H1 (cell line): Measurements from ENCODE around the gene UFSP1. TPM values are rescaled to one million over a fixed set of nuclear protein-coding genes. Genes with fewer than 3 reads are reported as not detected.
A peak's percentile ranks its signal among the peaks of the same experiment; 100 is the strongest.

Source experiments
- CTCF ChIA-PET: fragments of 300-600 bp; sonication (Branson Sonifier 250); formaldehyde crosslinking; loops from one replicate; lab custom pipeline; 2021; ENCODE audit not compliant: partially characterized antibody; lab: Charles Lee
- POLR2A ChIA-PET: fragments of 300-600 bp; sonication (Branson Sonifier 250); formaldehyde crosslinking; loops from one replicate; lab custom pipeline; 2021; ENCODE audit warnings: inconsistent platforms; ENCODE audit not compliant: partially characterized antibody; lab: Charles Lee
- DNase-seq, 2 experiments: peaks; one replicate each; pipeline versions ENCODE4 v3.0.0 to v3.0.0-alpha.2; 2010 to 2022; ENCODE audit warnings: low spot score in 2 of 2, low read depth in 1 of 2, mixed read lengths in 1 of 2
- FAIRE-seq: peaks from 2 replicates; lab custom pipeline; 2011; peaks lifted over from hg19 to GRCh38; lab: Jason Lieb, UNC
- H2AFZ ChIP-seq: 2 replicates; pipeline ENCODE4 v1.8.1; 2012; ENCODE audit warnings: low read length, inconsistent platforms
- H2AK5ac ChIP-seq: 2 replicates; pipeline ENCODE4 v1.6.1; 2013; ENCODE audit warnings: low read depth, low read length
- H2BK120ac ChIP-seq: replicated peaks from 2 replicates; pipeline ENCODE3; 2013; ENCODE audit warnings: low read depth, low read length, inconsistent platforms
- H2BK12ac ChIP-seq: 2 replicates; pipeline ENCODE4 v1.6.1; 2013; ENCODE audit warnings: low read depth, low read length
- H2BK15ac ChIP-seq: 2 replicates; pipeline ENCODE4 v1.6.1; 2013; ENCODE audit warnings: low read length
- H2BK20ac ChIP-seq: 2 replicates; pipeline ENCODE4 v1.6.1; 2013; ENCODE audit warnings: low read length
- H2BK5ac ChIP-seq: 2 replicates; pipeline ENCODE4 v1.6.1; 2013; ENCODE audit warnings: low read depth, low read length
- H3K14ac ChIP-seq: 2 replicates; pipeline ENCODE4 v1.6.1; 2013; ENCODE audit warnings: inconsistent platforms; ENCODE audit not compliant: insufficient read length
- H3K18ac ChIP-seq: 2 replicates; pipeline ENCODE4 v1.6.1; 2013; ENCODE audit warnings: low read length; ENCODE audit errors: extremely low read depth
- H3K23ac ChIP-seq: 2 replicates; pipeline ENCODE4 v1.6.1; 2013; ENCODE audit warnings: inconsistent platforms; ENCODE audit not compliant: insufficient read length
- H3K23me2 ChIP-seq: 2 replicates; pipeline ENCODE4 v1.6.1; 2013; ENCODE audit warnings: low read depth, low read length
- H3K27ac ChIP-seq: 2 replicates; pipeline ENCODE4 v1.6.1; 2011; ENCODE audit warnings: low read depth, low read length, inconsistent platforms
- H3K27me3 ChIP-seq, 4 experiments: replicated peaks in 1 of 4; 1 replicate in 1 of 4; 2 replicates in 3 of 4; pipeline versions ENCODE4 v1.6.1 to v1.8.1; 2011 to 2013; ENCODE audit warnings: low read length in 3 of 4, mild to moderate bottlenecking in 3 of 4, inconsistent platforms in 2 of 4, mixed read lengths in 2 of 4, moderate library complexity in 1 of 4; ENCODE audit not compliant: control insufficient read depth in 3 of 4, insufficient read depth in 3 of 4; ENCODE audit errors: extremely low read depth in 1 of 4
- H3K36me3 ChIP-seq, 4 experiments: 2 replicates each; pipeline versions ENCODE4 v1.6.1 to v1.8.1; 2011 to 2013; ENCODE audit warnings: mild to moderate bottlenecking in 4 of 4, low read length in 3 of 4, moderate library complexity in 2 of 4, control low read depth in 1 of 4, inconsistent platforms in 1 of 4; ENCODE audit not compliant: insufficient read depth in 4 of 4, control insufficient read depth in 2 of 4
- H3K4ac ChIP-seq: replicated peaks from 2 replicates; pipeline ENCODE3; 2013; ENCODE audit warnings: low read length, low read depth, mixed read lengths, inconsistent platforms; ENCODE audit not compliant: insufficient read length
- H3K4me1 ChIP-seq, 4 experiments: replicated peaks in 1 of 4; 1 replicate in 1 of 4; 2 replicates in 3 of 4; pipeline versions ENCODE4 v1.6.1 to v1.8.1; 2011 to 2013; ENCODE audit warnings: low read length in 3 of 4, inconsistent platforms in 2 of 4, mixed read lengths in 1 of 4; ENCODE audit not compliant: insufficient read depth in 4 of 4, control insufficient read depth in 3 of 4
- H3K4me2 ChIP-seq, 2 experiments: 2 replicates each; pipeline versions ENCODE4 v1.6.1 to v1.8.1; 2011 to 2013; ENCODE audit warnings: low read depth in 2 of 2, low read length in 2 of 2, control low read depth in 1 of 2, inconsistent platforms in 1 of 2, mild to moderate bottlenecking in 1 of 2; ENCODE audit not compliant: insufficient read depth in 1 of 2
- H3K4me3 ChIP-seq, 4 experiments: fragments of 200-600, 300-600 bp in 1 of 4; sonication (generic), shearing (Covaris generic), sonication (Bioruptor Twin) in 1 of 4; 2 replicates each; pipeline versions ENCODE4 v1.5.1 to v1.8.1; 2011 to 2016; ENCODE audit warnings: low read length in 4 of 4, low read depth in 3 of 4, control low read depth in 2 of 4, inconsistent platforms in 2 of 4, mild to moderate bottlenecking in 2 of 4, mixed read lengths in 1 of 4, moderate library complexity in 1 of 4; ENCODE audit not compliant: insufficient read depth in 2 of 4; ENCODE audit errors: extremely low read depth in 1 of 4
- H3K56ac ChIP-seq: replicated peaks from 2 replicates; pipeline ENCODE3; 2013; ENCODE audit warnings: low read depth, mild to moderate bottlenecking, mixed read lengths, low read length, inconsistent platforms; ENCODE audit not compliant: insufficient read length
- H3K79me1 ChIP-seq: 2 replicates; pipeline ENCODE4 v1.6.1; 2013; ENCODE audit warnings: low read depth, low read length, control low read depth
- H3K79me2 ChIP-seq, 2 experiments: 2 replicates each; pipeline versions ENCODE4 v1.6.1 to v1.8.1; 2012 to 2013; ENCODE audit warnings: low read length in 2 of 2, mild to moderate bottlenecking in 2 of 2, inconsistent platforms in 1 of 2; ENCODE audit not compliant: insufficient read depth in 2 of 2, control insufficient read depth in 1 of 2
- H3K9ac ChIP-seq, 4 experiments: replicated peaks in 1 of 4; 1 replicate in 1 of 4; 2 replicates in 3 of 4; pipeline versions ENCODE4 v1.6.1 to v1.8.1; 2011 to 2013; ENCODE audit warnings: low read depth in 3 of 4, low read length in 3 of 4, control low read depth in 2 of 4, mild to moderate bottlenecking in 2 of 4, moderate library complexity in 2 of 4, inconsistent platforms in 1 of 4; ENCODE audit errors: extremely low read depth in 1 of 4
- H3K9me3 ChIP-seq, 2 experiments: 2 replicates each; pipeline versions ENCODE4 v1.6.1 to v1.8.1; 2012 to 2013; ENCODE audit warnings: mild to moderate bottlenecking in 2 of 2, moderate library complexity in 2 of 2, control low read depth in 1 of 2, inconsistent platforms in 1 of 2, low read depth in 1 of 2, low read length in 1 of 2, mixed read lengths in 1 of 2; ENCODE audit not compliant: insufficient read depth in 2 of 2
- H4K20me1 ChIP-seq, 2 experiments: replicated peaks in 1 of 2; 2 replicates each; pipeline versions ENCODE3 to v1.8.1; 2011 to 2013; ENCODE audit warnings: inconsistent platforms in 2 of 2, low read length in 2 of 2, mild to moderate bottlenecking in 1 of 2; ENCODE audit not compliant: insufficient read depth in 2 of 2, control insufficient read depth in 1 of 2
- H4K5ac ChIP-seq: 2 replicates; pipeline ENCODE4 v1.6.1; 2013; ENCODE audit warnings: low read length, low read depth, mixed read lengths, inconsistent platforms; ENCODE audit not compliant: insufficient read length
- H4K8ac ChIP-seq: 2 replicates; pipeline ENCODE4 v1.8.0; 2013; ENCODE audit warnings: mild to moderate bottlenecking, moderate library complexity, low read length, inconsistent platforms; ENCODE audit not compliant: insufficient read depth; ENCODE audit errors: extremely low read depth
- H4K91ac ChIP-seq: replicated peaks from 2 replicates; pipeline ENCODE3; 2013; ENCODE audit warnings: low read length, mixed read lengths, inconsistent platforms; ENCODE audit not compliant: insufficient read length
- ASH2L ChIP-seq: fragments of 200-600, 300-600 bp; sonication (generic); IDR thresholded peaks from one replicate; pipeline ENCODE4 v1.7.1; 2017; ENCODE audit warnings: low read length
- BRCA1 ChIP-seq: IDR thresholded peaks from 2 replicates; pipeline ENCODE4 v1.6.1; 2012; ENCODE audit warnings: low read depth, low read length, improper control_type of control experiment
- EP300 ChIP-seq, 2 experiments: IDR thresholded peaks; 1 replicate in 1 of 2; 2 replicates in 1 of 2; pipeline ENCODE4 v1.6.1; 2011 to 2012; ENCODE audit warnings: low read depth in 2 of 2, low read length in 2 of 2, mild to moderate bottlenecking in 2 of 2, borderline replicate concordance in 1 of 2, inconsistent platforms in 1 of 2, moderate library complexity in 1 of 2
- HDAC2 ChIP-seq, 2 experiments: fragments of 300-600 bp in 1 of 2; sonication (generic) in 1 of 2; IDR thresholded peaks; 2 replicates each; pipeline ENCODE4 v1.6.1; 2011 to 2012; ENCODE audit warnings: low read depth in 2 of 2, low read length in 2 of 2, mild to moderate bottlenecking in 2 of 2, moderate library complexity in 2 of 2, borderline replicate concordance in 1 of 2, inconsistent platforms in 1 of 2
- JUN ChIP-seq: IDR thresholded peaks from 2 replicates; pipeline ENCODE4 v1.6.1; 2011; ENCODE audit warnings: low read depth, mild to moderate bottlenecking, improper control_type of control experiment, low read length
- KDM5A ChIP-seq: fragments of 200-600 bp; IDR thresholded peaks from 2 replicates; pipeline ENCODE4 v1.7.1; 2012; ENCODE audit warnings: mild to moderate bottlenecking, low read length, inconsistent platforms, mixed read lengths
- RFX5 ChIP-seq: IDR thresholded peaks from 2 replicates; pipeline ENCODE4 v1.6.1; 2011; ENCODE audit warnings: low read depth, low read length, improper control_type of control experiment, borderline replicate concordance
- SIRT6 ChIP-seq: IDR thresholded peaks from one replicate; pipeline ENCODE4 v1.7.1; 2012; ENCODE audit warnings: low read length, inconsistent platforms
- WGBS, 2 experiments: shearing (Covaris generic) in 1 of 2; methylation state at CpG; one replicate each; pipeline versions ENCODE4 v1.1.6 to v1.1.7; 2013 to 2015; ENCODE audit warnings: low lambda C conversion rate in 2 of 2, mixed read lengths in 2 of 2, inconsistent platforms in 1 of 2, low coverage in 1 of 2, missing lambda C conversion rate in 1 of 2; ENCODE audit not compliant: insufficient replicate concordance in 2 of 2, insufficient coverage in 1 of 2, insufficient read length in 1 of 2; ENCODE audit errors: extremely low coverage in 1 of 2, missing lambda C conversion rate in 1 of 2; 5-methylcytosine and 5-hydroxymethylcytosine counted together
- polyA plus RNA-seq, 7 experiments: library from polyadenylated mRNA; depleted of rRNA in 3 of 7; stranded (reverse) in 5 of 7; unstranded in 2 of 7; fragments of >200 nt in 5 of 7; fragments of 200-250 nt in 2 of 7; gene quantifications; 1 replicate in 5 of 7; 2 replicates in 1 of 7; 4 replicates in 1 of 7; pipeline versions ENCODE4 v1.2.1 to v1.2.3, GENCODE V29; 2011 to 2013; ENCODE audit warnings: missing spikeins in 2 of 7, mixed read lengths in 2 of 7
- total RNA-seq: library from RNA; stranded (reverse); fragmentation: NEBNext Ultra II Directional; extraction: Animal tissue kit (Norgen Biotek cat#: 25700); gene quantifications from 2 replicates; pipeline ENCODE4 v1.2.1, GENCODE V29; 2021

UFSP1 gene
- total and polyA plus RNA-seq, 2 of the 8 experiments (the other 6 are each of a cell fraction or from before 2014, with no cell fraction given) = 1.6 to 4.3 TPM

GRCh38 chr7:100894860-100895700 lies 5.6 kb upstream of the UFSP1 start:
- FAIRE-seq (no peak), DNase-seq (peak; percentile 58 to 100)
- peak overlapping the region; percentile 74 to 78 for H3K4me2 ChIP-seq
- H3K27me3 ChIP-seq = peaks cover 15 to 35% (median 19%) of the 10 kb centered on the region in 4 experiments
- ChIA-PET POLR2A (interaction anchor here (0.6 to 1.8 kb wide), 8 partner anchors 13 to 134 kb away, joined by 3 to 5 read pairs (median 4); partner anchors contain the start of genes MUC3A, SRRT and TRIP6), CTCF (interaction anchor here (0.6 to 2.9 kb wide), 32 partner anchors 18 to 349 kb away, joined by 3 to 21 read pairs (median 4); partner anchors contain the start of genes MUC12, MUC17, MUC3A and TRIM56)
- no peak overlapping the region for H3K9ac ChIP-seq
- no peaks in the 10 kb centered on the region for H3K79me1 ChIP-seq
- H4K8ac ChIP-seq = no peak overlapping the region
- H3K14ac ChIP-seq = no peak overlapping the region
- no peak overlapping the region for H3K4ac ChIP-seq
- no peak overlapping the region for H2AK5ac ChIP-seq
- H2AFZ ChIP-seq = no peak overlapping the region
- 1% methylated on average over 47 of the region's 83 CpGs; no CpG with 5 or more reads in 1 of the 2 experiments for WGBS, 2 experiments
- peaks cover 0 to 5% of the 10 kb centered on the region in 2 experiments for H4K20me1 ChIP-seq
- no peak overlapping the region; the same call in 1 of the 2 replicates for H3K18ac ChIP-seq
- no peaks in the 10 kb centered on the region for H3K79me2 ChIP-seq
- H2BK20ac ChIP-seq = no peak overlapping the region
- no peak overlapping the region for H3K23ac ChIP-seq
- no peak overlapping the region for H2BK5ac ChIP-seq
- H3K9me3 ChIP-seq = no peaks in the 10 kb centered on the region
- no peaks in the 10 kb centered on the region for H3K36me3 ChIP-seq
- H3K4me1 ChIP-seq = peaks cover 0 to 10% (median 6%) of the 10 kb centered on the region in 4 experiments; a peak in 6 of 7 replicates
- H2BK12ac ChIP-seq = no peak overlapping the region
- H4K5ac ChIP-seq = no peak overlapping the region
- H4K91ac ChIP-seq = no peak overlapping the region
- peaks cover 9% of the 10 kb centered on the region; the same call in 1 of the 2 replicates for H3K23me2 ChIP-seq
- no peak overlapping the region for H2BK15ac ChIP-seq
- H3K4me3 ChIP-seq = peak overlapping the region; percentile 10 to 73 (median 42)
- H3K56ac ChIP-seq = no peak overlapping the region
- H2BK120ac ChIP-seq = no peak overlapping the region
- H3K27ac ChIP-seq = no peak overlapping the region
- TF ChIP-seq JUN (0 out of 2 replicates have a peak, but pooled peaks have one; percentile 13), BRCA1 (no peak), SIRT6 (no peak), RFX5 (no peak), EP300 (IDR thresholded peaks at IDR 0.05; ENCODE audit: borderline replicate concordance in 1 of 2, low read depth in 2 of 2, low read length in 2 of 2) (peak in 1 of 2 experiments; percentile 59; a peak in 1 of 3 replicates), ASH2L (no peak), HDAC2 (IDR thresholded peaks at IDR 0.05; ENCODE audit: borderline replicate concordance in 1 of 2, low read depth in 2 of 2, low read length in 2 of 2) (0 out of 4 replicates have a peak, but pooled peaks of 1 of the 2 experiments have one; percentile 23), KDM5A (0 out of 2 replicates have a peak, but pooled peaks have one; percentile 36)
